Esophagus squamous epithelium (tissue), 5 donors: Measurements from ENCODE around the gene DYRK2. TPM values are rescaled to one million over a fixed set of nuclear protein-coding genes. Genes with fewer than 3 reads are reported as not detected.
"Not testable (repeated sequence)": the region's sequence is repeated elsewhere in the genome, so short reads cannot be mapped to it uniquely, and the experiment has no call there.

Experiments
- DNase-seq: peaks from one replicate; lab custom pipeline; 2025; lab: John Stamatoyannopoulos, UW
- H3K27ac ChIP-seq, 4 donors: fragments of 200-600 bp; sonication (generic); one replicate each; pipeline ENCODE4 v1.5.1; 2016 to 2019; ENCODE audit warnings: mild to moderate bottlenecking in 1 of 4
- H3K27me3 ChIP-seq, 4 donors: fragments of 200-600 bp; sonication (generic); 1 replicate in 3 of 4; 2 replicates in 1 of 4; pipeline versions ENCODE4 v1.5.1 to v1.6.0; 2017 to 2021; ENCODE audit warnings: antibody characterized with exemption in 1 of 4
- H3K36me3 ChIP-seq, 3 donors: fragments of 200-600 bp; sonication (generic); one replicate each; pipeline ENCODE4 v1.5.1; 2016 to 2019
- H3K4me1 ChIP-seq, 3 donors: fragments of 200-600 bp; sonication (generic); one replicate each; pipeline ENCODE4 v1.5.1; 2017 to 2019
- H3K4me3 ChIP-seq, 4 donors: fragments of 200-600 bp; sonication (generic); 1 replicate in 3 of 4; 2 replicates in 1 of 4; pipeline ENCODE4 v1.5.1; 2016 to 2019; ENCODE audit warnings: mild to moderate bottlenecking in 2 of 4, moderate library complexity in 1 of 4
- H3K9me3 ChIP-seq, 3 donors: fragments of 200-600 bp; sonication (generic); one replicate each; pipeline ENCODE4 v1.5.1; 2016 to 2019
- POLR2A ChIP-seq, 4 donors: fragments of 450-650 bp; IDR thresholded peaks; one replicate each; pipeline ENCODE4 v1.6.1; 2017; ENCODE audit warnings: antibody characterized with exemption in 4 of 4, mild to moderate bottlenecking in 4 of 4, moderate library complexity in 3 of 4
- WGBS, 2 donors: methylation state at CpG; one replicate each; pipeline ENCODE4 v1.1.5; 2018; 5-methylcytosine and 5-hydroxymethylcytosine counted together
- intact Hi-C: fragments of 100-400 bp; cut with DNase I; formaldehyde crosslinking; loops from one replicate; pipeline ENCODE4 v1.15.0; 2022
- total RNA-seq, 4 donors: library from RNA; depleted of rRNA; stranded (reverse); fragments of >200 nt; gene quantifications; one replicate each; pipeline ENCODE4 v1.1.0, GENCODE V29; 2016
- TF ChIP-seq, protein P1 (sequence below), 6 experiments: fragments of 450-650 bp in 4 of 6; fragments of 200-600 bp in 2 of 6; sonication (generic) in 2 of 6; IDR thresholded peaks; one replicate each; pipeline ENCODE4 v1.5.1; 2016 to 2019; ENCODE audit warnings: antibody characterized with exemption in 6 of 6, mild to moderate bottlenecking in 4 of 6, moderate library complexity in 4 of 6
- donor health status: DM: yes; HTN: yes; CAD: no.

DYRK2 gene
- total RNA-seq, 4 donors from 2014 or later, result 14.9 to 22.1 (median 15.7) TPM

DNA sequence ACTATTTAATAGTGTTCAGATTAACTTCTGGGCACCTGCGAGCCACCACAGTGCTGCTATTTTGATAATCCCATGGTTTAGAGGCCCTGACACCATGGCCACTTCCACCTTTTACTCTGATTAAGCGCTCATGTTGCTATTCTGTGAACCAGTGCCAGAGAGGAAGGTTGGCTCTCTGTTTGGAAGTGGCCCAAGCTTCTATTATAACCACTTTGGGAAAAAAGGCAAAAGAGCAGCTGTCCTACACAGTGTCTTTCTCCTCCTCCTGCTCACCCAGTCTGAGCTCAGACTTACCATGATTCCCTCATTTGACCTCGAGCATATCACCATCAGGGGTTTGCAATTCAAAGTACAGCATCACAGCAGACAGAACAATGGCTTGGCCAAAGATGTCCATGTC, 23.3 kb downstream of the DYRK2 start:
- intact Hi-C loops, result no loop called here

DNA sequence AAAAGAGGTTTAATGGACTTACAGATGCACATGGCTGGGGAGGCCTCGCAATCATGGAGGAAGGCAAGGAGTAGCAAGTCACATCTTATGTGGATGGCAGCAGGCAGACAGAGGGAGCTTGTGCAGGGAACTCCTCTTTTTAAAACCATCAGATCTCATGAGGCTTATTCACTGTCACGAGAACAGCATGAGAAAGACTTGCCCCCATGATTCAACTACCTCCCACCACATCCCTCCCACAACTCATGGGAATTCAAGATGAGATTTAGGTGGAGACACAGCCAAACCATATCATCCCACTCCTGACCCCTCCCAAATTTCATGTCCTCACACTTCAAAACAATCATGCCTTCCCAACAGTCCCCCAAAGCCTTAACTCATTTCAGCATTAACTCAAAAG, 24.0 kb downstream of the DYRK2 start:
- H3K4me3 ChIP-seq, intact Hi-C loops, H3K27ac ChIP-seq, H3K4me1 ChIP-seq, H3K27me3 ChIP-seq, H3K9me3 ChIP-seq, H3K36me3 ChIP-seq, DNase-seq: not testable (repeated sequence)
- 90 to 96% methylated on average over 2 of the region's 2 CpGs for WGBS, 2 donors

More for the DNA sequence above, 23.3 kb downstream of the DYRK2 start:
- Histone ChIP-seq H3K27ac (no peak overlapping the region), H3K4me1 (peaks cover 0 to 7% (median 0%) of the 10 kb centered on the region in 3 donors), H3K27me3 (no peaks in the 10 kb centered on the region), H3K36me3 (peaks cover 0 to 7% (median 0%) of the 10 kb centered on the region in 3 donors), H3K4me3 (no peak overlapping the region), H3K9me3 (peaks cover 0 to 6% (median 0%) of the 10 kb centered on the region in 3 donors)
- no peak for DNase-seq
- TF ChIP-seq, protein P1, sequence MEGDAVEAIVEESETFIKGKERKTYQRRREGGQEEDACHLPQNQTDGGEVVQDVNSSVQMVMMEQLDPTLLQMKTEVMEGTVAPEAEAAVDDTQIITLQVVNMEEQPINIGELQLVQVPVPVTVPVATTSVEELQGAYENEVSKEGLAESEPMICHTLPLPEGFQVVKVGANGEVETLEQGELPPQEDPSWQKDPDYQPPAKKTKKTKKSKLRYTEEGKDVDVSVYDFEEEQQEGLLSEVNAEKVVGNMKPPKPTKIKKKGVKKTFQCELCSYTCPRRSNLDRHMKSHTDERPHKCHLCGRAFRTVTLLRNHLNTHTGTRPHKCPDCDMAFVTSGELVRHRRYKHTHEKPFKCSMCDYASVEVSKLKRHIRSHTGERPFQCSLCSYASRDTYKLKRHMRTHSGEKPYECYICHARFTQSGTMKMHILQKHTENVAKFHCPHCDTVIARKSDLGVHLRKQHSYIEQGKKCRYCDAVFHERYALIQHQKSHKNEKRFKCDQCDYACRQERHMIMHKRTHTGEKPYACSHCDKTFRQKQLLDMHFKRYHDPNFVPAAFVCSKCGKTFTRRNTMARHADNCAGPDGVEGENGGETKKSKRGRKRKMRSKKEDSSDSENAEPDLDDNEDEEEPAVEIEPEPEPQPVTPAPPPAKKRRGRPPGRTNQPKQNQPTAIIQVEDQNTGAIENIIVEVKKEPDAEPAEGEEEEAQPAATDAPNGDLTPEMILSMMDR (IDR thresholded peaks at IDR 0.05), result no peak
- no peak for TF ChIP-seq POLR2A (IDR thresholded peaks at IDR 0.05)
- 70 to 80% methylated on average over 3 of the region's 3 CpGs for WGBS, 2 donors

DNA sequence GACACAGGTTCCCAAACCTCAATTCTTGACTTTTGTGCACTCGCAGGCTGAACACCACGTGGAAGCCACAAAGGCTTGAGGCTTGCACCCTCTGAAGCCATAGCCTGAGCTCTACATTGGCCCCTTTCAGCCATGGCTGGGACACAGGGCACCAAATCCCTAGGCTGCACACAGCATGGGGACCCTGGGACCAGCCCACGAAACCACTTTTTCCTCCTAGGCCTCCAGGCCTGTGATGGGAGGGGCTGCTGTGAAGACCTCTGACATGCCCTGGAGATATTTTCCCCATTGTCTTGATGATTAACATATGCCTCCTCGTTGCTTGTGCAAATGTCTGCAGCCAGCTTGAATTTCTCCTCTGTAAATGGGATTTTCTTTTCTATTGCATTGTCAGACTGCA, 25.0 kb downstream of the DYRK2 start:
- H3K4me1 ChIP-seq, H3K27ac ChIP-seq, intact Hi-C loops, H3K36me3 ChIP-seq, H3K27me3 ChIP-seq, H3K4me3 ChIP-seq, DNase-seq, H3K9me3 ChIP-seq: not testable (repeated sequence)
- 84 to 94% methylated on average over 4 of the region's 4 CpGs for WGBS, 2 donors

DNA sequence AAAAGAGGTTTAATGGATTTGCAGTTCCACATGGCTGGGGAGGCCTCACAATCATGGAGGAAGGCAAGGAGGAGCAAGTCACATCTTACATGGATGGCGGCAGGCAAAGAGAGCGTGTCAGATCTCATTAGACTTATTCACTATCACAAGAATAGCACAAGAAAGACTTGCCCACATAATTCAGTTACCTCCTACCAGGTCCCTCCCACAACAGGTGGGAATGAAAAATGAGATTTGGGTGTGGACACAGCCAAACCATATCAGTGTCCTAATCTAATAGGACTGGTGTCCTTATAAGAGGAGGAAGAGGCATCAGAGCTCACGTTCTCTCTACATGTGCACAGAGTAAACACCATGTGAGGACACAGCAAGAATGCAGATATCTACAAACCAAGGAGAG, 25.9 kb downstream of the DYRK2 start:
- TF ChIP-seq, protein P1 (IDR thresholded peaks at IDR 0.05), result no peak
- no peak for TF ChIP-seq POLR2A (IDR thresholded peaks at IDR 0.05)
- no peak for DNase-seq
- H3K36me3 ChIP-seq, result peaks cover 0 to 7% (median 0%) of the 10 kb centered on the region in 3 donors
- 97 to 98% methylated on average over 3 of the region's 3 CpGs for WGBS, 2 donors
- no peaks in the 10 kb centered on the region for H3K27me3 ChIP-seq
- H3K27ac ChIP-seq, result no peak overlapping the region
- no peak overlapping the region for H3K4me3 ChIP-seq
- peaks cover 0 to 11% (median 8%) of the 10 kb centered on the region in 3 donors for H3K4me1 ChIP-seq
- intact Hi-C loops, result no loop called here
- peaks cover 0 to 6% (median 0%) of the 10 kb centered on the region in 3 donors for H3K9me3 ChIP-seq

DNA sequence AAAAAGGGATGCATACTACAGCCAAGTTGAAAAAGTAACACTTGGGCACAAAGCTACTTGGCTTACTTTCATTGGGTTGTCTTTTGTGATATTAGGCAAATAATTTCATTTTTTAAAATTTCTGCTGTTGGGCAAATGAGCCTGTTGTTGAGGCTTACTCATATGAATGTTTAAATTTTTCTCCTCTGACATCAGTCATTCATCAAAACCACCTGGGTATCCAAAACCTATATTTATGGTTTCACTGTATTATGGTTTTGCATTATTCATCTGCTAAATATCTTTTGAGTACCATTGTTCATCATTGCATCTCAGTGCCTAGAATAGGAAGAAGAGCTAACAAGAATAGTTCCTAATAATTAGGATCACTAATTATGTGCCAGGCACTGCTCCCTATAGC, 28.1 kb downstream of the DYRK2 start:
- H3K36me3 ChIP-seq, result peaks cover 0 to 7% (median 0%) of the 10 kb centered on the region in 3 donors
- no peak overlapping the region for H3K27ac ChIP-seq
- no peak overlapping the region for H3K4me3 ChIP-seq
- no peaks in the 10 kb centered on the region for H3K27me3 ChIP-seq
- H3K9me3 ChIP-seq, result peaks cover 0 to 6% (median 0%) of the 10 kb centered on the region in 3 donors
- intact Hi-C loops, result no loop called here
- DNase-seq, result no peak
- no peak for TF ChIP-seq POLR2A (IDR thresholded peaks at IDR 0.05)
- TF ChIP-seq, protein P1 (IDR thresholded peaks at IDR 0.05), result no peak
- H3K4me1 ChIP-seq, result peaks cover 0 to 20% (median 16%) of the 10 kb centered on the region in 3 donors

DNA sequence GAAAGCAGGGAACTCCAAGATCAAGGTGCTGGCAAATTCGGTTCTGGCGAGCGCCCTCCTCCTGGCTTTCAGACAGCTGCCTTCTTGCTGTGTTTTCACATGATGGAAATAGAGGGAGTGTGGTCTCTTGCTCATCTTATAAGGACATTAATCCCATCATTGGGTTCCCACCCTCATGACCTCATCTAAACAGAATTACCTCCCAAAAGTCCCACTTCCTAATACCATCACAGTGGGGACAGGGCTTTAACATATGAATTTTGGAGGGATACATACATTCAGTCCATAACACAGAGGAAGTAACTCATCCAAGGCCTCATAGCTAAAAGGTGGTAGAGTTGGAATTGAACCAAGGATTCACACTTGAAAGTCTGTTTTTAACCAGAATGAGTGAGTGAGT, 28.6 kb downstream of the DYRK2 start:
- DNase-seq, result no peak
- TF ChIP-seq POLR2A (IDR thresholded peaks at IDR 0.05), result no peak
- TF ChIP-seq, protein P1 (IDR thresholded peaks at IDR 0.05), result no peak
- H3K27ac ChIP-seq, result no peak overlapping the region
- H3K4me3 ChIP-seq, result no peak overlapping the region
- H3K9me3 ChIP-seq, result peaks cover 0 to 6% (median 0%) of the 10 kb centered on the region in 3 donors
- peaks cover 0 to 20% (median 16%) of the 10 kb centered on the region in 3 donors for H3K4me1 ChIP-seq
- 85 to 93% methylated on average over 3 of the region's 3 CpGs for WGBS, 2 donors
- intact Hi-C loops, result no loop called here
- H3K36me3 ChIP-seq, result peaks cover 0 to 7% (median 0%) of the 10 kb centered on the region in 3 donors
- no peaks in the 10 kb centered on the region for H3K27me3 ChIP-seq
